ENCODE results near the gene RAB40A.

DNA sequence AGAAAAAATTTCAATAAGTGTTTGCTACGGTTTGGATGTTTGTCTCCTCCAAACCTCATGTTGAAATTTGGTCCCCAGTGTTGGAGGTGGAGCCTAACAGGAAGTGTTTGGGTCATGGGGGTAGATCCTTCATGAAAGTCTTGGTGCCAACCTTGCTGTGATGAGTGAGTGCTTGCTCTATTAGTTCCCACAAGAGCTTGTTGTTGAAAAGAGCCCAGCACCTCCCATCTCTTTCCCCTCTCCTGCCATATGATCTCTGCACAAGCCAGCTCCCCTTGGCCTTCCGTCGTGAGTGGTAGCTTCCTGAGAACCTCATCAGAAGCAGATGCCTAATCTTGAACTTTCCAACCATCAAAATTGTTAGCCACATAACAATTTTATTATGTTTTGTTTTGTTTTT is 10.3 kb upstream of the RAB40A start:
- TF ChIP-seq FOXK1 (CRISPR knock-in tag; IDR thresholded peaks at IDR 0.05; ENCODE audit: borderline replicate concordance) (no peak), TAF9B (IDR thresholded peaks at IDR 0.05; ENCODE audit: partially characterized antibody) (no peak), ZC3H4 (CRISPR knock-in tag; IDR thresholded peaks at IDR 0.05; ENCODE audit: borderline replicate concordance) (no peak), CTCF (IDR thresholded peaks at IDR 0.05 in 2 of 3, conservative IDR thresholded peaks at IDR 0.05 in 1 of 3; ENCODE audit: insufficient read depth in 2 of 3, low read depth in 1 of 3, low read length in 3 of 3) (no peak), ZNF644 (tag; IDR thresholded peaks at IDR 0.05; ENCODE audit: low read depth) (no peak), EZH2 (IDR thresholded peaks at IDR 0.05; ENCODE audit: borderline replicate concordance, low read depth, low read length) (no peak), ZBTB1 (CRISPR knock-in tag; IDR thresholded peaks at IDR 0.05; ENCODE audit: borderline replicate concordance, low read depth) (no peak), KLF13 (tag; IDR thresholded peaks at IDR 0.05; ENCODE audit: borderline replicate concordance, low read depth) (no peak), NR2C2 (CRISPR knock-in tag; IDR thresholded peaks at IDR 0.05) (no peak), NR2C2 (tag; IDR thresholded peaks at IDR 0.05) (no peak), ARHGAP35 (IDR thresholded peaks at IDR 0.05; ENCODE audit: partially characterized antibody) (no peak), JUND (IDR thresholded peaks at IDR 0.05; ENCODE audit: borderline replicate concordance, low read depth, low read length) (no peak), JUND (tag; IDR thresholded peaks at IDR 0.05; ENCODE audit: borderline replicate concordance, low read depth, low read length) (no peak)
- TF ChIP-seq, protein P1, sequence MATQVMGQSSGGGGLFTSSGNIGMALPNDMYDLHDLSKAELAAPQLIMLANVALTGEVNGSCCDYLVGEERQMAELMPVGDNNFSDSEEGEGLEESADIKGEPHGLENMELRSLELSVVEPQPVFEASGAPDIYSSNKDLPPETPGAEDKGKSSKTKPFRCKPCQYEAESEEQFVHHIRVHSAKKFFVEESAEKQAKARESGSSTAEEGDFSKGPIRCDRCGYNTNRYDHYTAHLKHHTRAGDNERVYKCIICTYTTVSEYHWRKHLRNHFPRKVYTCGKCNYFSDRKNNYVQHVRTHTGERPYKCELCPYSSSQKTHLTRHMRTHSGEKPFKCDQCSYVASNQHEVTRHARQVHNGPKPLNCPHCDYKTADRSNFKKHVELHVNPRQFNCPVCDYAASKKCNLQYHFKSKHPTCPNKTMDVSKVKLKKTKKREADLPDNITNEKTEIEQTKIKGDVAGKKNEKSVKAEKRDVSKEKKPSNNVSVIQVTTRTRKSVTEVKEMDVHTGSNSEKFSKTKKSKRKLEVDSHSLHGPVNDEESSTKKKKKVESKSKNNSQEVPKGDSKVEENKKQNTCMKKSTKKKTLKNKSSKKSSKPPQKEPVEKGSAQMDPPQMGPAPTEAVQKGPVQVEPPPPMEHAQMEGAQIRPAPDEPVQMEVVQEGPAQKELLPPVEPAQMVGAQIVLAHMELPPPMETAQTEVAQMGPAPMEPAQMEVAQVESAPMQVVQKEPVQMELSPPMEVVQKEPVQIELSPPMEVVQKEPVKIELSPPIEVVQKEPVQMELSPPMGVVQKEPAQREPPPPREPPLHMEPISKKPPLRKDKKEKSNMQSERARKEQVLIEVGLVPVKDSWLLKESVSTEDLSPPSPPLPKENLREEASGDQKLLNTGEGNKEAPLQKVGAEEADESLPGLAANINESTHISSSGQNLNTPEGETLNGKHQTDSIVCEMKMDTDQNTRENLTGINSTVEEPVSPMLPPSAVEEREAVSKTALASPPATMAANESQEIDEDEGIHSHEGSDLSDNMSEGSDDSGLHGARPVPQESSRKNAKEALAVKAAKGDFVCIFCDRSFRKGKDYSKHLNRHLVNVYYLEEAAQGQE (IDR thresholded peaks at IDR 0.05; ENCODE audit: borderline replicate concordance) = no peak
- TF ChIP-seq, protein P1 (CRISPR knock-in tag; IDR thresholded peaks at IDR 0.05; ENCODE audit: low read depth) = no peak
- TF ChIP-seq, protein P2, sequence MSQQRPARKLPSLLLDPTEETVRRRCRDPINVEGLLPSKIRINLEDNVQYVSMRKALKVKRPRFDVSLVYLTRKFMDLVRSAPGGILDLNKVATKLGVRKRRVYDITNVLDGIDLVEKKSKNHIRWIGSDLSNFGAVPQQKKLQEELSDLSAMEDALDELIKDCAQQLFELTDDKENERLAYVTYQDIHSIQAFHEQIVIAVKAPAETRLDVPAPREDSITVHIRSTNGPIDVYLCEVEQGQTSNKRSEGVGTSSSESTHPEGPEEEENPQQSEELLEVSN (IDR thresholded peaks at IDR 0.05; ENCODE audit: borderline replicate concordance in 1 of 2, extremely low read depth in 1 of 2, insufficient read depth in 1 of 2, insufficient read length in 1 of 2, low read depth in 1 of 2, low read length in 1 of 2, poor library complexity in 1 of 2, severe bottlenecking in 1 of 2) = no peak
- TF ChIP-seq, protein P3, sequence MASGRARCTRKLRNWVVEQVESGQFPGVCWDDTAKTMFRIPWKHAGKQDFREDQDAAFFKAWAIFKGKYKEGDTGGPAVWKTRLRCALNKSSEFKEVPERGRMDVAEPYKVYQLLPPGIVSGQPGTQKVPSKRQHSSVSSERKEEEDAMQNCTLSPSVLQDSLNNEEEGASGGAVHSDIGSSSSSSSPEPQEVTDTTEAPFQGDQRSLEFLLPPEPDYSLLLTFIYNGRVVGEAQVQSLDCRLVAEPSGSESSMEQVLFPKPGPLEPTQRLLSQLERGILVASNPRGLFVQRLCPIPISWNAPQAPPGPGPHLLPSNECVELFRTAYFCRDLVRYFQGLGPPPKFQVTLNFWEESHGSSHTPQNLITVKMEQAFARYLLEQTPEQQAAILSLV (tag; IDR thresholded peaks at IDR 0.05) = no peak

All from K562 (cell line).